Activated T-helper 2 cell treated with anti-CD3 and anti-CD28 coated beads, Interferon-gamma antibody, Interleukin-2, Interleukin-4, amounts not matched to agents 10 μg/mL and 5 μg/mL and 100 μg/mL, durations not matched to agents 14 hours and 24 hours and 36 hours (primary cell): ENCODE results near the gene G2E3. TPM values are rescaled to one million over a fixed set of nuclear protein-coding genes. Genes with fewer than 3 reads are reported as not detected.
"Not testable (repeated sequence)": the region's sequence is repeated elsewhere in the genome, so short reads cannot be mapped to it uniquely, and the experiment has no call there.

Experiments
- DNase-seq: peaks from one replicate; pipeline ENCODE4 v3.0.0; 2021; ENCODE audit warnings: low spot score
- H3K27ac Mint-ChIP-seq: one replicate; pipeline ENCODE4 v1.8.0; 2021; ENCODE audit warnings: mixed read lengths
- H3K27me3 Mint-ChIP-seq: one replicate; pipeline ENCODE4 v1.8.0; 2021; ENCODE audit warnings: low read depth, mixed read lengths
- H3K36me3 Mint-ChIP-seq: one replicate; pipeline ENCODE4 v1.8.0; 2021; ENCODE audit warnings: low read depth, mixed read lengths
- H3K4me1 Mint-ChIP-seq: one replicate; pipeline ENCODE4 v1.8.0; 2021; ENCODE audit warnings: low read depth, mixed read lengths
- H3K4me3 Mint-ChIP-seq: one replicate; pipeline ENCODE4 v1.8.0; 2021; ENCODE audit warnings: low read depth, mild to moderate bottlenecking, moderate library complexity, mixed read lengths
- H3K9me3 Mint-ChIP-seq: one replicate; pipeline ENCODE4 v1.8.0; 2021; ENCODE audit warnings: mixed read lengths
- intact Hi-C: fragments of 100-400 bp; cut with micrococcal nuclease; formaldehyde crosslinking; loops from one replicate; pipeline ENCODE4 v1.15.1; 2023
- total RNA-seq: library from RNA; stranded (reverse); gene quantifications from 2 replicates; pipeline ENCODE4 v1.2.3, GENCODE V29; 2022

G2E3 gene
- total RNA-seq, 1 donor from 2014 or later = 26.4 TPM

DNA sequence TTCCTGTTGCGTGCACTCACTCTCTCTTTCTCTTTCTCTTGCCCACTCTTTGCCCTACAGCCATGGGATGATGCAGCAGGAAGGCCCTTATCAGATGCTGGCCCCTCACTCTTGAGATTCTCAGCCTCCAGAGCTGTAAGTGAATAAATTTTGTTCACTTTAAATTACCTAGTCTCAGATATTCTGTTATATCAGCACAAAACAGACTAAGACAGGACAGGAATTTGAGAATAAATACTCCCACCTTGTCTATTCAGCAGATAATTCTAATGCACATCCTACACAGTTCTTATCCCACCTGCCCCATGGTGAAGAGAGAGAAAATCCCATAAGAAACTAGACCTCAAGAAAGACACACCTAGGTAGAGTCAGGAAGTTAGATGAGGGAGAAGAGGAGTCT is 25.8 kb upstream of the G2E3 start:
- Mint-ChIP-seq H3K4me3 (no peak overlapping the region), H3K4me1 (no peaks in the 10 kb centered on the region), H3K27me3 (peaks cover 17% of the 10 kb centered on the region), H3K27ac (no peak overlapping the region), H3K9me3 (no peaks in the 10 kb centered on the region), H3K36me3 (no peaks in the 10 kb centered on the region)
- intact Hi-C loops = no loop called here
- no peak for DNase-seq

DNA sequence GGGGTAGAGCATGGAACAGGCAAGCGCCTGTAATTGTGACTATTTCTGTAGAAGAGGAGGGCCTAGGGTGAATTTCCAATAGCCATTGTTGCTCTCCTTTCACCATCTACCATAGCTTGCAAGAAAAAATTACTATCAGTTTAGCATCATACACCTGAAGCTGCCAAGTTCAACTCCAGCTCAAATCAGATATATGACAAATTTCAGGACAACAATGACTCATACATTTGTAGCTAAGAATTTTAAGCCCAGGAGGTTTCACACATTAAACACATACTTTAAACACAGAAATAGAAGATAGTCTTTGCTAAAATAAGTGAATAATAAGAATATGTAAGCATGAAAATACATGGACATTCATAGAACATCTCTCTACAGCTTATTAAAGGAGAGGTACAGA is 17.6 kb upstream of the G2E3 start:
- intact Hi-C loops = no loop called here
- no peaks in the 10 kb centered on the region for H3K36me3 Mint-ChIP-seq
- H3K9me3 Mint-ChIP-seq = no peaks in the 10 kb centered on the region
- no peak overlapping the region for H3K27ac Mint-ChIP-seq
- H3K4me3 Mint-ChIP-seq = no peak overlapping the region
- DNase-seq = no peak
- peaks cover 20% of the 10 kb centered on the region for H3K27me3 Mint-ChIP-seq
- H3K4me1 Mint-ChIP-seq = no peaks in the 10 kb centered on the region

DNA sequence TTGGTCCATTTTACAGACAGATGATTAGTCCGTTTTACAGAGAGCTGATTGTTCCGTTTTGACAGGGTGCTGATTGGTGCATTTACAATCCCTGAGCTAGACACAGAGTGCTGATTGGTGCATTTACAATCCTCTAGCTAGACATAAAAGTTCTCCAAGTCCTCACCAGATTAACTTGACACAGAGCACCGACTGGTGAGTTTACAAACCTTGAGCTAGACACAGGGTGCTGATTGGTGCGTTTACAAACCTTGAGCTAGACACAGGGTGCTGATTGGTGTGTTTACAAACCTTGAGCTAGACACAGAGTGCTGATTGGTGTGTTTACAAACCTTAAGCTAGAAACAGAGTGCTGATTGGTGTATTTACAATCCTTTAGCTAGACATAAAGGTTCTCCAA is 12.2 kb upstream of the G2E3 start:
- H3K27me3 Mint-ChIP-seq = peaks cover 18% of the 10 kb centered on the region
- H3K9me3 Mint-ChIP-seq, H3K36me3 Mint-ChIP-seq, H3K4me3 Mint-ChIP-seq, H3K27ac Mint-ChIP-seq, H3K4me1 Mint-ChIP-seq, DNase-seq, intact Hi-C loops: not testable (repeated sequence)

GRCh38 chr14:30547388-30548048 is 11.4 kb upstream of the G2E3 start:
- Mint-ChIP-seq H3K27me3 (peaks cover 19% of the 10 kb centered on the region), H3K27ac (no peak overlapping the region), H3K36me3 (no peaks in the 10 kb centered on the region), H3K4me1 (no peaks in the 10 kb centered on the region), H3K4me3 (no peak overlapping the region), H3K9me3 (no peaks in the 10 kb centered on the region)
- no peak for DNase-seq
- intact Hi-C loops = no loop called here

DNA sequence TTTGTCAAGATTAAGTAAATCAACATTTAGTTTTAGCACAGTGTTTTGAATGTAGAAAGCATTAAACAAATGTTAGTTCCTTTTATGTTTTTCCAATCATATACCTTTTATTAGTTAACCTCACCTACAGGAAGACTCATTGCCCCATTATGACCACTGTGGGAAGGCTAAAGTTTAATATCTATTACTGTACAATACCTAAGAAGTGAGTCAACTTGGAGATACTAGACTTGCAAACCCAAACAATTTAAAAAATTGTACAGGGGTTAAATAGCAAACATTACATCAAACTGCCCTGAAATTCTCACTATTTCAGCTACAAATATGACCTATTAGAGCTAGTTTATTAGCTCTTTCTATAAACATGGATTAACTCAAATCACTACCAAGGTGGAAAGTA is 8.6 kb upstream of the G2E3 start:
- Mint-ChIP-seq H3K9me3 (no peaks in the 10 kb centered on the region), H3K4me1 (peaks cover 4% of the 10 kb centered on the region), H3K27ac (no peak overlapping the region), H3K36me3 (no peaks in the 10 kb centered on the region), H3K4me3 (no peak overlapping the region), H3K27me3 (peaks cover 16% of the 10 kb centered on the region)
- no peak for DNase-seq
- intact Hi-C loops = loop anchor here (10.0 kb wide), 2 partner anchors 324 to 654 kb away; partner anchors contain the start of genes COCH and HECTD1

GRCh38 chr14:30551460-30551859 is 7.5 kb upstream of the G2E3 start:
- peaks cover 16% of the 10 kb centered on the region for H3K27me3 Mint-ChIP-seq
- H3K4me1 Mint-ChIP-seq = peaks cover 4% of the 10 kb centered on the region
- no peak overlapping the region for H3K27ac Mint-ChIP-seq
- no peak for DNase-seq
- H3K4me3 Mint-ChIP-seq = no peak overlapping the region
- H3K9me3 Mint-ChIP-seq = no peaks in the 10 kb centered on the region
- intact Hi-C loops = loop anchor here (10.0 kb wide), 2 partner anchors 323 to 653 kb away; partner anchors contain the start of genes COCH and HECTD1
- H3K36me3 Mint-ChIP-seq = no peaks in the 10 kb centered on the region

DNA sequence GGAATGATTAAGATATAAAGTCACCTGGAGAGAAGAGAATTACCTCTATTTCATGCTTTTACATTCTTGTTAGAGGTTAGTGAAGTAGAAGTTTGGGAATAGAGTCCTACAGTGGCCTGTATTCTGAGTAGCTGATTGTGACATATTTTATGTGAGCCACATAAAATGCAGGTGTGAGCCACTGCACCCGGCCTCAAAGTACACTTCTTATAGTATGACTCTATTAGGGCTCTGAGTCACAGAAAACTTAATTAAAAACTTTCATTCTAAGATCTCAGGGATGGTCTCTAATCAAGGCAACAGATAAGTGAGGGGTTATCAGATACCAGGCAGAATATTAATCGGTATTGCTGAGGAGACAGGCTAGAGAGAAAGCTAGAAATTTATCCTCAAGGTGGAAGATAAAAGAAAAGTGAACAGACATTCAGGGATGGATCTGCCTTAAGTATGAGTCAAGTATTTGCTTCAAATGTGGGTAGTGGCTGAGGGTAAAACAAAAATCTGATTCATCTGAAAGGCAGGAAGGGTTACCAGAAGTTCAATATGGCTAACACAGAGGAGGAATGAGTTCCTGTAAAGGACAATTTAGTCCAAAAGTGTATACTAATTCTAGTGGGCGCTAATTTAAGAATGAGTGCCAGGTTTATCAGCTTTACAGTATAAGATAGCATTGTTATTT is 5.5 kb upstream of the G2E3 start:
- no peak overlapping the region for H3K27ac Mint-ChIP-seq
- intact Hi-C loops = loop anchor here (10.0 kb wide), 2 partner anchors 321 to 651 kb away; partner anchors contain the start of genes COCH and HECTD1
- H3K27me3 Mint-ChIP-seq = peaks cover 16% of the 10 kb centered on the region
- no peak for DNase-seq
- no peak overlapping the region for H3K4me3 Mint-ChIP-seq
- H3K36me3 Mint-ChIP-seq = no peaks in the 10 kb centered on the region
- H3K4me1 Mint-ChIP-seq = peaks cover 8% of the 10 kb centered on the region
- H3K9me3 Mint-ChIP-seq = no peaks in the 10 kb centered on the region

- DNase-seq = no peak
Observed at GRCh38 chr14:30558362-30558674, 640 bp upstream of the G2E3 start.

GRCh38 chr14:30559638-30560091 is 707 bp downstream of the G2E3 start:
- DNase-seq = no peak
- H3K27me3 Mint-ChIP-seq = no peaks in the 10 kb centered on the region
- peaks cover 28% of the 10 kb centered on the region for H3K4me1 Mint-ChIP-seq
- intact Hi-C loops = loop anchor here (1.0 to 10.0 kb wide), 4 partner anchors 63 to 645 kb away; partner anchors contain the start of genes COCH, HECTD1, SCFD1 and STRN3
- peaks cover 34% of the 10 kb centered on the region for H3K36me3 Mint-ChIP-seq
- peak overlapping the region; percentile 100 for H3K27ac Mint-ChIP-seq
- H3K4me3 Mint-ChIP-seq = peak overlapping the region; percentile 99
- H3K9me3 Mint-ChIP-seq = no peaks in the 10 kb centered on the region

More at GRCh38 chr14:30558362-30558674, 640 bp upstream of the G2E3 start:
- intact Hi-C loops = loop anchor here (2.0 to 10.0 kb wide), 3 partner anchors 316 to 646 kb away; partner anchors contain the start of genes COCH, HECTD1 and STRN3
- H3K27ac Mint-ChIP-seq = peak overlapping the region; percentile 100
- H3K9me3 Mint-ChIP-seq = no peaks in the 10 kb centered on the region
- H3K4me1 Mint-ChIP-seq = peaks cover 30% of the 10 kb centered on the region
- H3K27me3 Mint-ChIP-seq = no peaks in the 10 kb centered on the region
- peaks cover 24% of the 10 kb centered on the region for H3K36me3 Mint-ChIP-seq
- peak overlapping the region; percentile 99 for H3K4me3 Mint-ChIP-seq

DNA sequence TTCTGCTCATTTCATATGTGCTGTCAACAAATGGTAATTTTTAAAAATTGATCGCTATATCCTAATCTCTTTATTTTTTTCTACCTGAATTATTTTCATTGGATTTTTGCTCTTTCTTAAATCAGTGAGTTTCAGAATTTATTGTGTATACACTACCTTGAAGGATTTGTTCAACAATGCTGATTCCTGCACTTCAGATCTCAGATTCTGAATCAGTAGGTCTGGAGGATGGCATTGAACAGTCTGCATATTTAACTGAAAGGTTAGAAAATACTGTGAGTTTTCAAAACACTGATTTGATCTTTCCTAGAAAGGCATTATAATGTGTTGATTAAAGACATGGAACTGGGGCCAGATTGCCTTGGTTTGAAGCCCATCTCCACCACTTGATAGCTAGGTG is 1.6 kb downstream of the G2E3 start:
- Mint-ChIP-seq H3K27me3 (no peaks in the 10 kb centered on the region), H3K4me3 (peak overlapping the region; percentile 81), H3K4me1 (peaks cover 29% of the 10 kb centered on the region), H3K27ac (peak overlapping the region; percentile 23), H3K9me3 (no peaks in the 10 kb centered on the region), H3K36me3 (peaks cover 42% of the 10 kb centered on the region)
- DNase-seq = no peak
- intact Hi-C loops = no loop called here

- intact Hi-C loops = no loop called here
- Mint-ChIP-seq H3K27me3 (no peaks in the 10 kb centered on the region), H3K4me1 (peaks cover 46% of the 10 kb centered on the region), H3K9me3 (no peaks in the 10 kb centered on the region), H3K27ac (no peak overlapping the region), H3K4me3 (no peak overlapping the region), H3K36me3 (peaks cover 56% of the 10 kb centered on the region)
- no peak for DNase-seq
Observed at GRCh38 chr14:30564235-30564867, 5.4 kb downstream of the G2E3 start.

DNA sequence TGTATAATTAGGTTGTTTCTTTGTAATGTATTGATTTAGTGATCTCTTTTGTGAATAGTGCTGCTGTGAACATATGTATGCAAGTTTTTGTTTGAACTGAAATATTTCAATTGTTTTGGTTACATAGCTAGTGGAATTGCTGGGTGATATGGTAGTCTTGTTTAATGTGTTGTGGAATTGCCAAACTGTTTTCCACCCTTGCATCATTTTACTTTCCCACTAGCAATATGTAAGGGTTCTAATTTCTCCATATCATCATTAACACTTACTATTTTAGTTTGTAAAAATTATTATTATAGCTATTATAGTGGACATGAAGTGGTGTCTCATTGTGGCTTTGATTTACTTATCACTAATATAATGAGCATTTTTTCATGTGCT is 5.9 kb downstream of the G2E3 start:
- Mint-ChIP-seq H3K27ac (no peak overlapping the region), H3K9me3 (no peaks in the 10 kb centered on the region), H3K36me3 (peaks cover 56% of the 10 kb centered on the region), H3K4me3 (no peak overlapping the region), H3K27me3 (no peaks in the 10 kb centered on the region), H3K4me1 (peaks cover 50% of the 10 kb centered on the region)
- DNase-seq = no peak
- intact Hi-C loops = no loop called here
